HG03571 (cell line): ENCODE results near the gene JUP.

Experiments used
- ATAC-seq: cut with Tn5 transposase; IDR thresholded peaks from one replicate; pipeline ENCODE4 v1.9.1; 2021; ENCODE audit not compliant: unreplicated experiment

The JUP gene

GRCh38 chr17:41810659-41811548 is 24.4 kb upstream of the JUP start:
- ATAC-seq, result no peak

GRCh38 chr17:41806685-41807445 is 20.4 kb upstream of the JUP start:
- no peak for ATAC-seq

GRCh38 chr17:41803049-41804020 is 16.8 kb upstream of the JUP start:
- ATAC-seq, result no peak

GRCh38 chr17:41801374-41802271 is 15.1 kb upstream of the JUP start:
- ATAC-seq, result no peak

GRCh38 chr17:41800601-41801373 is 14.3 kb upstream of the JUP start:
- no peak for ATAC-seq

- no peak for ATAC-seq
These were observed 12.9 kb upstream of the JUP start for GRCh38 chr17:41799366-41799765.

- no peak for ATAC-seq
These were observed 10.9 kb upstream of the JUP start for GRCh38 chr17:41797377-41797776.

GRCh38 chr17:41796121-41796895 is 9.8 kb upstream of the JUP start:
- no peak for ATAC-seq

GRCh38 chr17:41794540-41794975 is 8.0 kb upstream of the JUP start:
- ATAC-seq, result no peak

- no peak for ATAC-seq
These were observed 7.5 kb upstream of the JUP start for GRCh38 chr17:41793784-41794539.

GRCh38 chr17:41792845-41793783 is 6.6 kb upstream of the JUP start:
- no peak for ATAC-seq

GRCh38 chr17:41787021-41787418 is 509 bp upstream of the JUP start:
- ATAC-seq, result no peak

- no peak for ATAC-seq
These were observed 668 bp downstream of the JUP start for GRCh38 chr17:41785859-41786226.

- no peak for ATAC-seq
These were observed 1.2 kb downstream of the JUP start for GRCh38 chr17:41785091-41785858.

- ATAC-seq, result no peak
These were observed 2.2 kb downstream of the JUP start for GRCh38 chr17:41784207-41784744.

GRCh38 chr17:41782142-41782541 is 4.4 kb downstream of the JUP start:
- no peak for ATAC-seq
